CD14-positive monocyte (primary cell): ENCODE data around the gene ZNF692. TPM values are rescaled to one million over a fixed set of nuclear protein-coding genes. Genes with fewer than 3 reads are reported as not detected.
"Not testable (repeated sequence)": the region's sequence is repeated elsewhere in the genome, so short reads cannot be mapped to it uniquely, and the experiment has no call there.

Experiments
- DNase-seq, 3 donors: peaks; one replicate each; pipeline ENCODE4 v3.0.0-alpha.2; 2011 to 2022
- H2AFZ ChIP-seq: 2 replicates; pipeline ENCODE4 v1.6.0; 2012; ENCODE audit warnings: mild to moderate bottlenecking, low read depth, low read length, inconsistent platforms; ENCODE audit not compliant: insufficient read depth, poor library complexity, severe bottlenecking
- H3K27ac ChIP-seq, 2 donors: 1 replicate in 1 of 2; 2 replicates in 1 of 2; pipeline ENCODE4 v1.5.1; 2012 to 2013; ENCODE audit warnings: low read length in 2 of 2, control low read depth in 1 of 2, inconsistent platforms in 1 of 2, low read depth in 1 of 2, mild to moderate bottlenecking in 1 of 2
- H3K27me3 ChIP-seq, 2 donors: one replicate each; pipeline versions ENCODE4 v1.6.0 to v1.6.1; 2011 to 2013; ENCODE audit warnings: low read length in 2 of 2; ENCODE audit not compliant: control insufficient read depth in 2 of 2, insufficient read depth in 2 of 2
- H3K36me3 ChIP-seq, 2 donors: replicated peaks in 1 of 2; 1 replicate in 1 of 2; 2 replicates in 1 of 2; pipeline versions ENCODE4 v1.5.1 to v1.6.1; 2012 to 2013; ENCODE audit warnings: low read length in 2 of 2, control low read depth in 1 of 2, inconsistent platforms in 1 of 2, mild to moderate bottlenecking in 1 of 2; ENCODE audit not compliant: insufficient read depth in 2 of 2, control insufficient read depth in 1 of 2
- H3K4me1 ChIP-seq, 2 donors: 1 replicate in 1 of 2; 2 replicates in 1 of 2; pipeline versions ENCODE4 v1.5.1 to v1.6.1; 2012 to 2013; ENCODE audit warnings: low read length in 2 of 2, control low read depth in 1 of 2, inconsistent platforms in 1 of 2, mild to moderate bottlenecking in 1 of 2, moderate library complexity in 1 of 2; ENCODE audit not compliant: insufficient read depth in 2 of 2, control insufficient read depth in 1 of 2
- H3K4me2 ChIP-seq: replicated peaks from 2 replicates; pipeline ENCODE3; 2012; ENCODE audit warnings: low read length, moderate library complexity, mild to moderate bottlenecking; ENCODE audit not compliant: poor library complexity, severe bottlenecking; ENCODE audit errors: extremely low read depth
- H3K4me3 ChIP-seq, 3 experiments: fragments of 200-600 bp in 1 of 3; sonication (generic) in 1 of 3; replicated peaks in 1 of 3; 1 replicate in 2 of 3; 2 replicates in 1 of 3; pipeline ENCODE4 v1.5.1; 2011 to 2013; ENCODE audit warnings: low read length in 3 of 3, mild to moderate bottlenecking in 3 of 3, control low read depth in 2 of 3, low read depth in 2 of 3, inconsistent platforms in 1 of 3, moderate library complexity in 1 of 3
- H3K79me2 ChIP-seq: 2 replicates; pipeline ENCODE4 v1.6.0; 2012; ENCODE audit warnings: mild to moderate bottlenecking, control low read depth, inconsistent platforms, low read length, moderate library complexity; ENCODE audit not compliant: insufficient read depth
- H3K9ac ChIP-seq: 2 replicates; pipeline ENCODE4 v1.6.0; 2017; ENCODE audit warnings: low read length, mild to moderate bottlenecking; ENCODE audit not compliant: insufficient read depth, poor library complexity, severe bottlenecking
- H3K9me3 ChIP-seq, 2 donors: replicated peaks in 1 of 2; 1 replicate in 1 of 2; 2 replicates in 1 of 2; pipeline versions ENCODE4 v1.5.1 to v1.6.1; 2012 to 2013; ENCODE audit warnings: low read length in 2 of 2, control low read depth in 1 of 2; ENCODE audit not compliant: control insufficient read depth in 1 of 2, insufficient read depth in 1 of 2
- H4K20me1 ChIP-seq: 2 replicates; pipeline ENCODE4 v1.6.0; 2012; ENCODE audit warnings: mild to moderate bottlenecking, low read length, control low read depth, moderate library complexity; ENCODE audit not compliant: insufficient read depth
- H3K27ac Mint-ChIP-seq, 7 donors: one replicate each; pipeline ENCODE4 v1.8.0; 2020; ENCODE audit warnings: mild to moderate bottlenecking in 7 of 7, mixed read lengths in 7 of 7, moderate library complexity in 6 of 7, inconsistent platforms in 2 of 7
- H3K27me3 Mint-ChIP-seq, 3 donors: one replicate each; pipeline ENCODE4 v1.8.0; 2021 to 2022; ENCODE audit warnings: low read depth in 3 of 3, mild to moderate bottlenecking in 3 of 3, mixed read lengths in 3 of 3, moderate library complexity in 3 of 3, inconsistent platforms in 1 of 3
- H3K36me3 Mint-ChIP-seq, 2 donors: one replicate each; pipeline ENCODE4 v1.8.0; 2020; ENCODE audit warnings: mixed read lengths in 2 of 2, inconsistent platforms in 1 of 2, mild to moderate bottlenecking in 1 of 2
- H3K4me1 Mint-ChIP-seq: one replicate; pipeline ENCODE4 v1.8.0; 2020; ENCODE audit warnings: mild to moderate bottlenecking, mixed read lengths
- H3K4me3 Mint-ChIP-seq, 2 donors: one replicate each; pipeline ENCODE4 v1.8.0; 2020; ENCODE audit warnings: mild to moderate bottlenecking in 2 of 2, mixed read lengths in 2 of 2, moderate library complexity in 1 of 2
- H3K9me3 Mint-ChIP-seq, 7 donors: one replicate each; pipeline ENCODE4 v1.8.0; 2020 to 2022; ENCODE audit warnings: mixed read lengths in 7 of 7, mild to moderate bottlenecking in 6 of 7, moderate library complexity in 6 of 7, inconsistent platforms in 2 of 7
- whole genome bisulfite sequencing: methylation state at CpG from one replicate; pipeline ENCODE4 v1.1.5; 2013; ENCODE audit warnings: missing lambda C conversion rate; ENCODE audit not compliant: insufficient coverage; 5-methylcytosine and 5-hydroxymethylcytosine counted together
- intact Hi-C, 2 donors: fragments of 100-400 bp; cut with micrococcal nuclease; formaldehyde crosslinking; loops; one replicate each; pipeline versions ENCODE4 v1.15.0 to v1.15.1; 2023
- polyA plus RNA-seq, 3 donors: library from polyadenylated mRNA; depleted of rRNA in 1 of 3; unstranded in 2 of 3; stranded (reverse) in 1 of 3; fragments of 300-500 nt in 2 of 3; fragments of >200 nt in 1 of 3; fragmentation: Illumina TruSeq in 2 of 3; gene quantifications; 1 replicate in 2 of 3; 2 replicates in 1 of 3; pipeline ENCODE4 v1.2.3, GENCODE V29; 2012 to 2021
- TF ChIP-seq, protein P1 (sequence below): fragments of 200-600 bp; IDR thresholded peaks from one replicate; pipeline ENCODE4 v1.8.0; 2022; ENCODE audit warnings: antibody characterized with exemption, mild to moderate bottlenecking

Gene ZNF692
- polyA plus RNA-seq, 3 donors, result 2.2 to 59.0 (median 2.4) TPM

DNA sequence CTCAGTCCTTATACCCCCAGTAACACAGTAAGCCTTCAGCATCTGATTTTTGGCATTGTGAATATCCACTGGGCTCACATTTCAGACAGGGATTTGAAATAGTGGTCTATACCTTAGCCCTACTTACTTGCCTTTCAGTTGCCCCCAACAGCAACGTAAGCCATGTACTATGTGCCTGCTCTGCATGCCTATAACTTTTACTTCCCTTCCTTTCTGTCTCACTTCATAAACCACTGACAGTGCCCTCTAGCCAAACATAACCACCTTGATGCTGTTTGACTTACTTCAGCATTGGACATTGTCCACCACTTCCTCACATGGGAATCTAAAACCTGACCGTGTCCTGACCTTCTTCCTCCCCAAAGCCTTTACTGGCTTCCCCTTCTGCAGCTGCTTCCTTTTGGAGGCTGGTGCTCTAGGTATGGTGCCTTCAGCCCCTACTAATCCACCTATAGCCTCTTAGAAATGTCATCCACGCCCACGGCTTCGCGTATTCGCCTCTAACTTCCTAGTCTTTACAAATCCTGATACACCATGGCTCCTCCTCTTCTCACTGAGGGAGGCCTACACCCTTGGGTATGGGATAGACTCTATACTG, 24.4 kb downstream of the ZNF692 start:
- H3K27ac ChIP-seq, result peak overlapping the region in 1 of 2 donors; percentile 6
- no peak overlapping the region for H2AFZ ChIP-seq
- 8% methylated on average over 2 of the region's 7 CpGs for WGBS
- H4K20me1 ChIP-seq, result no peaks in the 10 kb centered on the region
- intact Hi-C loops, result no loop called here
- no peak overlapping the region for H3K4me2 ChIP-seq
- H3K9me3 Mint-ChIP-seq, result peaks cover 0 to 2% (median 0%) of the 10 kb centered on the region in 7 donors
- no peaks in the 10 kb centered on the region for H3K27me3 ChIP-seq
- H3K9me3 ChIP-seq, result no peaks in the 10 kb centered on the region
- H3K27ac Mint-ChIP-seq, result no peak overlapping the region
- peaks cover 8% of the 10 kb centered on the region for H3K4me1 Mint-ChIP-seq
- H3K9ac ChIP-seq, result no peak overlapping the region
- peaks cover 28 to 38% of the 10 kb centered on the region in 2 donors for H3K4me1 ChIP-seq
- H3K4me3 Mint-ChIP-seq, result no peak overlapping the region
- peak in 2 of 3 donors; percentile 35 to 53 for DNase-seq
- H3K79me2 ChIP-seq, result peaks cover 9% of the 10 kb centered on the region
- H3K36me3 ChIP-seq, result no peaks in the 10 kb centered on the region
- no peaks in the 10 kb centered on the region for H3K36me3 Mint-ChIP-seq
- peak overlapping the region in 1 of 3 experiments; percentile 6 for H3K4me3 ChIP-seq
- TF ChIP-seq, protein P1, sequence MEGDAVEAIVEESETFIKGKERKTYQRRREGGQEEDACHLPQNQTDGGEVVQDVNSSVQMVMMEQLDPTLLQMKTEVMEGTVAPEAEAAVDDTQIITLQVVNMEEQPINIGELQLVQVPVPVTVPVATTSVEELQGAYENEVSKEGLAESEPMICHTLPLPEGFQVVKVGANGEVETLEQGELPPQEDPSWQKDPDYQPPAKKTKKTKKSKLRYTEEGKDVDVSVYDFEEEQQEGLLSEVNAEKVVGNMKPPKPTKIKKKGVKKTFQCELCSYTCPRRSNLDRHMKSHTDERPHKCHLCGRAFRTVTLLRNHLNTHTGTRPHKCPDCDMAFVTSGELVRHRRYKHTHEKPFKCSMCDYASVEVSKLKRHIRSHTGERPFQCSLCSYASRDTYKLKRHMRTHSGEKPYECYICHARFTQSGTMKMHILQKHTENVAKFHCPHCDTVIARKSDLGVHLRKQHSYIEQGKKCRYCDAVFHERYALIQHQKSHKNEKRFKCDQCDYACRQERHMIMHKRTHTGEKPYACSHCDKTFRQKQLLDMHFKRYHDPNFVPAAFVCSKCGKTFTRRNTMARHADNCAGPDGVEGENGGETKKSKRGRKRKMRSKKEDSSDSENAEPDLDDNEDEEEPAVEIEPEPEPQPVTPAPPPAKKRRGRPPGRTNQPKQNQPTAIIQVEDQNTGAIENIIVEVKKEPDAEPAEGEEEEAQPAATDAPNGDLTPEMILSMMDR, result no peak
- no peaks in the 10 kb centered on the region for H3K27me3 Mint-ChIP-seq

DNA sequence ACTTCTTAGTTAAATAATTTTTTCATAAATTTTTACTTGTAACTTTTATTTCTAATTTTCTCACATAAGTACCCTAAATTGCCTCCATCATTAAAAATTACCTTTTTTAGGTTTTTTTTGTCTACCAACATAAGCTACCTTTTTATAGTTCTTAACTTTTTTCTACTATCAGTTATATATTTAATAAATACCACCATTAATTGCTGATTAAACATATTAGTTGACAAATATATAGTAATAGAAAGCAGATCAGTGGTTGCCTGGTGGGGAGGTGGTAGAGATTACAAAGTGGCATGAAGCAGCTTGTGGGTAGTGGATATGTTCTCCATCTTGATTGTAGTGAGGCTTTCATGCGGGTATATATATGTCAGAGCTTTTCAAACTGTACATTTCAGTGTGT, 27.0 kb downstream of the ZNF692 start:
- peaks cover 35 to 44% of the 10 kb centered on the region in 2 donors for H3K4me1 ChIP-seq
- no peaks in the 10 kb centered on the region for H3K9me3 ChIP-seq
- H3K9me3 Mint-ChIP-seq, result no peaks in the 10 kb centered on the region
- H4K20me1 ChIP-seq, result no peaks in the 10 kb centered on the region
- H3K27ac ChIP-seq, result no peak overlapping the region
- no peaks in the 10 kb centered on the region for H3K27me3 ChIP-seq
- H2AFZ ChIP-seq, result no peak overlapping the region
- H3K36me3 ChIP-seq, result no peaks in the 10 kb centered on the region
- H3K9ac ChIP-seq, result no peak overlapping the region
- no peaks in the 10 kb centered on the region for H3K27me3 Mint-ChIP-seq
- WGBS, result no CpG with 5 or more reads among the region's 1 CpG
- no peak overlapping the region for H3K4me3 ChIP-seq
- DNase-seq, result no peak
- H3K4me1 Mint-ChIP-seq, result peaks cover 24% of the 10 kb centered on the region
- H3K4me3 Mint-ChIP-seq, result no peak overlapping the region
- intact Hi-C loops, result no loop called here
- H3K79me2 ChIP-seq, result no peaks in the 10 kb centered on the region
- TF ChIP-seq, protein P1, result no peak
- no peak overlapping the region for H3K27ac Mint-ChIP-seq
- no peaks in the 10 kb centered on the region for H3K36me3 Mint-ChIP-seq
- H3K4me2 ChIP-seq, result no peak overlapping the region

DNA sequence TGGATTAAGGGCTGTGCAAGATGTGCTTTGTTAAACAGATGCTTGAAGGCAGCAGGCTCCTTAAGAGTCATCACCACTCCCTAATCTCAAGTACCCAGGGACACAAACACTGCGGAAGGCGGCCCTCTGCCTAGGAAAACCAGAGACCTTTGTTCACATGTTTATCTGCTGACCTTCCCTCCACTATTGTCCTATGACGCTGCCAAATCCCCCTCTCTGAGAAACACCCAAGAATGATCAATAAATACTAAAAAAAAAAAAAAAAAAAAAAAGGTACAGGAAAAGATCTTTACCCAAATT, 28.2 kb downstream of the ZNF692 start:
- WGBS, result no CpG with 5 or more reads among the region's 3 CpGs
- H3K9ac ChIP-seq, DNase-seq, H3K27ac ChIP-seq, H3K79me2 ChIP-seq, H3K9me3 Mint-ChIP-seq, intact Hi-C loops, H3K9me3 ChIP-seq, H3K36me3 Mint-ChIP-seq, H3K4me2 ChIP-seq, H3K4me3 Mint-ChIP-seq, H3K36me3 ChIP-seq, H2AFZ ChIP-seq, H3K27me3 Mint-ChIP-seq, H4K20me1 ChIP-seq, H3K27me3 ChIP-seq, H3K4me3 ChIP-seq: not testable (repeated sequence)
- Mint-ChIP-seq H3K4me1 (peaks cover 27% of the 10 kb centered on the region), H3K27ac (peak overlapping the region in 2 of 7 donors; percentile 20 to 41)
- H3K4me1 ChIP-seq, result peaks cover 38 to 50% of the 10 kb centered on the region in 2 donors
